Fibroblast of lung (primary cell): ENCODE results near the gene CEP295NL.
"Not testable (repeated sequence)": the region's sequence is repeated elsewhere in the genome, so short reads cannot be mapped to it uniquely, and the experiment has no call there.

ENCODE experiments used
- EZH2 ChIP-seq: IDR thresholded peaks from 2 replicates; pipeline ENCODE4 v1.5.1; 2012; ENCODE audit warnings: low read length, control low read depth, mild to moderate bottlenecking; ENCODE audit errors: missing control alignments
- TF ChIP-seq, protein P1 (sequence below), 2 donors: IDR thresholded peaks in 1 of 2; conservative IDR thresholded peaks in 1 of 2; 1 replicate in 1 of 2; 2 replicates in 1 of 2; pipeline ENCODE4 v1.5.1; 2011 to 2012; ENCODE audit warnings: low read length in 2 of 2, control low read depth in 1 of 2, inconsistent platforms in 1 of 2, low read depth in 1 of 2, mild to moderate bottlenecking in 1 of 2

DNA sequence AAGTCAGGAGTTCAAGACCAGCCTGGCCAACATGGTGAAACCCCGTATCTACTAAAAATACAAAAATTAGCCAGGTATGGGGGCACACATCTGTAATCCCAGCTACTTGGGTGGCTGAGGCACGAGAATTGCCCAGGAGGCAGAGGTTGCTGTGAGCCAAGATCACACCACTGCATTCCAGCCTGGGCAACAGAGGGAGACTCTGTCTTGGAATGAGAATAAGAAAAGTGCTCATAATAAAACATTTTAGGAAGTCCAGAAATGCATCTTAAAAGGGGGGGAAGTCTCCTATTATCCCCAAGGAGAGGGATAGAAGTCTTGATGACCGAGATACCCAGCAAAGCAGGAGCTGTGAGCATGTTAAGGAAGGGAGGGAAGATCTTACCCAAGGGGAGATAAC is 36.0 kb downstream of the CEP295NL start:
- TF ChIP-seq, protein P1, sequence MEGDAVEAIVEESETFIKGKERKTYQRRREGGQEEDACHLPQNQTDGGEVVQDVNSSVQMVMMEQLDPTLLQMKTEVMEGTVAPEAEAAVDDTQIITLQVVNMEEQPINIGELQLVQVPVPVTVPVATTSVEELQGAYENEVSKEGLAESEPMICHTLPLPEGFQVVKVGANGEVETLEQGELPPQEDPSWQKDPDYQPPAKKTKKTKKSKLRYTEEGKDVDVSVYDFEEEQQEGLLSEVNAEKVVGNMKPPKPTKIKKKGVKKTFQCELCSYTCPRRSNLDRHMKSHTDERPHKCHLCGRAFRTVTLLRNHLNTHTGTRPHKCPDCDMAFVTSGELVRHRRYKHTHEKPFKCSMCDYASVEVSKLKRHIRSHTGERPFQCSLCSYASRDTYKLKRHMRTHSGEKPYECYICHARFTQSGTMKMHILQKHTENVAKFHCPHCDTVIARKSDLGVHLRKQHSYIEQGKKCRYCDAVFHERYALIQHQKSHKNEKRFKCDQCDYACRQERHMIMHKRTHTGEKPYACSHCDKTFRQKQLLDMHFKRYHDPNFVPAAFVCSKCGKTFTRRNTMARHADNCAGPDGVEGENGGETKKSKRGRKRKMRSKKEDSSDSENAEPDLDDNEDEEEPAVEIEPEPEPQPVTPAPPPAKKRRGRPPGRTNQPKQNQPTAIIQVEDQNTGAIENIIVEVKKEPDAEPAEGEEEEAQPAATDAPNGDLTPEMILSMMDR (conservative IDR thresholded peaks at IDR 0.05 in 1 of 2, IDR thresholded peaks at IDR 0.05 in 1 of 2; ENCODE audit: low read depth in 1 of 2, low read length in 2 of 2) = not testable (repeated sequence)
- TF ChIP-seq EZH2 = not testable (repeated sequence)
